NCI-H1048 (cell line): Measurements from ENCODE around the gene SMIM11.
"Not testable (repeated sequence)": the region's sequence is repeated elsewhere in the genome, so short reads cannot be mapped to it uniquely, and the experiment has no call there.

Experiments
- DNase-seq: peaks from one replicate; lab custom pipeline; 2025; lab: John Stamatoyannopoulos, UW

Gene SMIM11

DNA sequence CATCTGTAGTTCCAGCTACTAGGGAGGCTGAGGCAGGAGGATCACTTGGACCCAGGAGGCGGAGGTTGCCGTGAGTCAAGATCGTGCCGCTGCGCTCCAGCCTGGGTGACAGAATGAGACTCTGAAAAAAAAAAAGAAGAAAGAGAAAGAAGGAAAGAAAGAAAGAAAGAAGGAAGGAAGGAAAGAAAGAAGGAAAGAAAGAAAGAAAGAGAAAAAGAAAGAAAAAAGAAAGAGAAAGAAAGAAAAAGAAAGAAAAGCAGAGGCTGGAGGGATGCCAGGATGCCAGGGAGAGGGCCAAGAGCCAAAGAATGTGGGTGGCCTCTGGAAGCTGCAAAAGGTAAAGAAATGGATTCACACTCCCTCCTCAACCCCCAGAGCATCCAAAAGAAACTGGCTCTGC is 19.7 kb upstream of the SMIM11 start:
- DNase-seq: no peak

GRCh38 chr21:34357889-34358288 is 17.4 kb upstream of the SMIM11 start:
- DNase-seq: no peak

GRCh38 chr21:34358866-34359265 is 16.4 kb upstream of the SMIM11 start:
- DNase-seq: no peak

DNA sequence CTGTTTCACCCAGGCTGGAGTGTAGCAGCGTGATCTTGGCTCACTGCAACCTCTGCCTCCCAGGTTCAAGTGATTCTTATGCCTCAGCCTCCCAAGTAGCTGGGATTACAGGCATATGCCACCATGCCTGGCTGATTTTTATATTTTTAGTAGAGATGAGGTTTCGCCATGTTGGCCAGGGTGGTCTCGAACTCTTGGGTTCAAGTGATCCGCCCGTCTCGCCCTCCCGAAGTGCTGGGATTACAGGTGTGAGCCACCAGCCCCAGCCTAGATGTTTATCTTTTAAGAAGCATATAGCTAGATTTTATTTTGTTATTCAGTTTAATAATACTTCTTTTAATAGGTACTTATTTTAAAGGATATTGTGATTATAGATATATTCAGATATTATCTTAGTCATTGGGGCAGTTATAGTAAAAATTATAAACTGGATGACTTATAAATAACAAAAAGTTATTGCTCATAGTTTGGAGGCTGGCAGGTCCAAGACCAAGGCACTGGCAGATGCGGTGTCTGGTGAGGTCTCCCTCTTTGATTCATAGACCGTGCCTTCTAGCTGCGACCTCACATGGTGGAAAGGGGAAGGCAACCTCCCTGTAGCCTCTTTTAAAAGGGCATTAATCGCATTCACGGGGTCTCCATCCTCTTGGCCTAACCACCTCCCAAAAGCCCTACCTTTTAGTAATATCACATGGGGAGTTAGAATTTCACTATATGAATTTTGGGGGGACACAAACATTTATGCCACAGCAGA is 14.6 kb upstream of the SMIM11 start:
- DNase-seq: no peak

- no peak for DNase-seq
These were observed 13.2 kb upstream of the SMIM11 start for GRCh38 chr21:34362136-34362444.

DNA sequence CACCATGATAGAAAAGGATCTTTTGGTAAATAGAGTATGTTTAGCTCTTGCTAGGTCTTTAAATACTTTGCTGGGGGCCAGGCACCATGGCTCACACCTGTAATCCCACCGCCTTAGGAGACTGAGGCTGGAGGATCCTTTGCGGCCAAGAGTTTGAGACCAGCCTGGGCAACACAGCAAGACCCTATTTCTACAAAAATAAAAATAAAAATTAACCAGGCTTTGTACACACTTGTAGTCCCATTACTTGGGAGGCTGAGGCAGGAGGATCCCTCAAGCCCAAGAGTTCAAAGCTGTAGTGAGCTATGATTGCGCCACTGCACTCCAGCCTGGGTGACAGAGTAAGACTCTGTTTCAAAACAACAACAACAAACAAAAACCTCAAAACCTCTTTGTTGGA is 12.6 kb upstream of the SMIM11 start:
- DNase-seq: no peak

DNA sequence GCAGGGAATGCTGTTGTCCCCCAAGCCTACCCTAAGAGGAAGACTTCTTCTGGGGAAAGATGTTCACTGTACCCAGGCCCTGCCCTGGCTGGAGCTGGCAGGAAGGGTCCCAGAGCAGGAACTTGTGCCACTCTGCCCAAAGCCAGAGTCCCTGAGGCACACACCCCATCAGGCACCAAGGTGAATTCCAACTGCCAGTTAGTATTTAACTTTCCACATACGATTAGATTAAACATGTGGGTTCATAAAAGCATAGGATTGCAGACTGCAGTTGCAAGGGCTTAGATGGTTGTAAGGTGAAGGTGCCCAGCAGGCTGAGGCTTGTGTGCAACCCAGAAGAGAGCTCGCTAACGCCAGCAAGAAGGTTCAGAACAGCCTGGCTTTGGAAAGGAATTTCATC is 11.6 kb upstream of the SMIM11 start, which contains the start of gene KCNE2:
Gene KCNE2, plus strand, starts transcription at position 274 of the 400 bp plus-strand sequence. CDS start 6,473 bp downstream, outside the sequence.
- DNase-seq: no peak

DNA sequence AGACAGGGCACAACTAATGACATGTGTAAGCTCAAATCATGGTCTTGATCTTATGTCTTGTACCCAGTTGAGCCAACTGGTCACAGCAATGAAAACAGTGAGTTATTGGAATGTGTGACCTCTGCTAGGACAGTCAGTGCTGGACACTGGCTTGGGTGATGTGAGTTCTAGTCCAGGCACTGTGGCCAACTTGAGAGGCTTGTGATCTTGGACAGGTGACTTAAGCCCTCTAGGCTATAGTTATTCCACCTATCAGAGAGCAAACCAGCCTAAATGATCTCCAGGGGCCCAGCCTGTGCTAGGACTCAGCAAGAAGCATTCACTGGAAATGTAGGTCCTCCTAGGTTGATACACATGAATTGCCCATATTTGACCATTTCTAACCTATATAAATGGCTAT is 10.4 kb upstream of the SMIM11 start:
- DNase-seq: no peak

DNA sequence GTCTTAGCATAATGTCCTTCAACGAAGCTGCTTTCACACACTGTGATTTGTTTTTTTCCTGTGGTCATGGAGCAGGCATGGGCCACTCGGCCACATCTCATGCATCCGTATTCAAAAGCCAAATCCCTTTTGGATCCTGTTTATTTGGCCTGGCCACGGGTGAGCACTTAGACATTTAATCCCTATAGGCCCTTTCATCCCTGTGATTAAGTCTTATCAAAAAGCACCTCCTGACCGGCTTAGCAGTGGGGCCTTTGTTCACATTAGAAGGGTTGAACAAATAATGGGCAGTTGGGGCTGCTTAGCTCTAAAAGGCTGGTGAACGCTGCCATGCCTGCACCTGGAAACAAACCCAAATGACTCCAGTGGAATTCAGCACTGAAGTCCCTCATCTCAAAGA is 9.5 kb upstream of the SMIM11 start:
- DNase-seq: no peak

GRCh38 chr21:34367320-34367935 is 7.9 kb upstream of the SMIM11 start:
- DNase-seq: no peak

- no peak for DNase-seq
These were observed 5.6 kb upstream of the SMIM11 start for GRCh38 chr21:34369741-34370140.

GRCh38 chr21:34372321-34372720 is 3.0 kb upstream of the SMIM11 start:
- no peak for DNase-seq

- DNase-seq: not testable (repeated sequence)
These were observed 845 bp upstream of the SMIM11 start for GRCh38 chr21:34374462-34374861.

DNA sequence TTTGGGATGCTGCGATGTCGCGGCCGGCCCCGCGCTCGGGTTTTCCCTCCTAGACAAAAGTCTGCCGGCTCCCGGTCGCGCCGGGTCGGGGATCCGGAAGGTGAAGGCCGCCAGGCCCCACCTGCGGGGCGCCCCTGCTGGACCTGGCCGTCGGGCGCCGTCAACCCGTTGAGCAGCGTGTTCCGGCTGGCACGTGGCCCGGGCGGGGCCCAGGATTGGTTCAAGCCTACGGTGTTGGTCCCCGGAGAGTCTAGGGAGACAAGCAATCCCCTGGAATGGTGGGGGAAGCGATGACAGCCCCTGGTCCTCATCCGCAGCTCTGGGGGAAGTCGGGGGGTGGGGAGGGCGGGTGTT is 289 bp downstream of the SMIM11 start:
- not testable (repeated sequence) for DNase-seq

DNA sequence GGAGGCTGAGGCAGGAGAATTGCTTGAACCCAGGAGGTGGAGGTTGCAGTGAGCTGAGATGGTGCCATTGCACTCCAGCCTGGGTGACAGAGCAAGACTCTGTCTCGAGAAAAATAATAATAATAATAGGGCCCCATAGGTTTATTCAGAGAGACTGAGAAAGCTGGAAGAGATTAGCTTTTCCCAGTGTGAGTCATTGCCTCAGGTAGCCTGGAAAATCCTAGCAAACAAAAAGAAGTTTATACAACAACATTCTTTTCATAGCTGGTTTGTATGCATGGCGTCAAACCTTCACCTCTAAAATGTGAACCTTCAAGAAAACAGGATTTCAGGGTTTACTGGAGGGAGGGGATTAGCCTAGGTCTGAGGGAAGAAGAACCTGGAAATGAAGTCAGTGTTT is 7.8 kb downstream of the SMIM11 start:
- not testable (repeated sequence) for DNase-seq

DNA sequence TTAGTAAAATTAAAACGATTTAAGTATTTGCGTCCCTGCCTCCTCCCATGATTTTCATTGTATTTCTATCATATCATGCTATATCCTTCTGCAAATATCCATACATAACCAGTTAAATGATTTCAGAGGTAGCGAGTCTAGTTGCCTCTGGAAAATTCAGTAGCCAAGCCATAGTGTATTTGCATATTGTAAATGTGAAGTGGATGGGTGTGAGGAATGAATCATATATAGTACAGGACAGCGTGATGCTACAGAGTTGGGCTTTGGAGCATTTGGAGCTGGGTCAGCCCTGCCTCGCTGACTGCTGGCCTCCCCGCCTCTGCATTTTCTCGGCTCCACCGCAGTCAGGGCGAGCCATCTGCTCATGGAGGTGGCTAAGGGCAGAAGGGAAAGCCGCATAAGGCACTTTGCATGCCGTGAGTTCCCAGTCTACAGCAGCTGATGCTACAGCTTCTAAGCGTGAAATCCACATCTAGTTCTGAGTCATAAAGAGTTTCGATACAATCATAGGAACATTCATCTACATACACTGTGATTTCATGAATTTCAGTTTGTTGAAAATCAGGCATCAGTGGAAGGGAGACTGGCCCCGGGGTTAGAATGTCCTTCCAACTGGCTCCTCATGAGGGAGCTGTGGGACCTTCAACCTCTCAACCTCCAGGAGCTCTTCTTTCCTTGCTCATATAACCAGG is 8.6 kb downstream of the SMIM11 start:
- not testable (repeated sequence) for DNase-seq

- not testable (repeated sequence) for DNase-seq
These were observed 25.2 kb downstream of the SMIM11 start for GRCh38 chr21:34400522-34400921.

DNA sequence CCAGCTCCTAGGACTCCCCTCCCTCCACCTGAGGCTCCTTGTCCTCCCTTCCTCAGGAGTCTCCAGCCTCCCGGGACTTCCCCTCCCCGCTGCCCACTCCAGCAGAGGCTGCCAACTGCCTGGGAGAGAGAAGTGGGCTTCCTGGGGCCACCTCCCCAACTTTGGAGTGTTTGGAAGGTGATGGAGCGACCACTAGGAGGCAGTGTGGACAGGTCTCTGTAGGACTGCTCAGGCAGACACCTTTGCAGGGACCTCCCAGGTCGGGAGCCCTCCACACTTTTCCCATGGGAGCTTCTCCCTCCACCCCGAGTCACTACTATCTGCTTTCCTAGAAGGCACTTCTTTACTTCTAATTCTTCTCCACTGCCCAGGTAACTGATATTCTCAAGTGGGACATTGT is 29.4 kb downstream of the SMIM11 start:
- not testable (repeated sequence) for DNase-seq

DNA sequence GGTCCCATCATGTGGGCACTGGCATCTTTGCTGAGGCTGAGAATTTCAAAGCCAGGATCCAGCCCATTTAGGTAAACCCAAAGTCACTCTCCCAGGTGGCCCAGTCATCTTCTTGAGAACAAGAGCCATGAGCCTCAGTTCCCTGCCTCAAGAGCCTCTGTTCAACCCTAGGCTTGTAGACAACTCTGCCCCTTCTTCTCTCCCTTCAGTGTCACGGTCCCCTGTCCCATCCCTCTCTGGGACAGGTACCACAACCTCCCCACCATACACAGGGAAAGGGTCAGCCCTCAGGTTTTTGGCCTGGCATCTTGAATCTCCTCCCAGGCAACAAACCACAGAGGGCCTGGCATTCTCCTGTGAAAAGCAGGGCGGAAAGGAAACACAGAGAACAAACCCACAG is 30.4 kb downstream of the SMIM11 start:
- DNase-seq: not testable (repeated sequence)

GRCh38 chr21:34406102-34406501 is 30.8 kb downstream of the SMIM11 start:
- not testable (repeated sequence) for DNase-seq

- not testable (repeated sequence) for DNase-seq
These were observed 31.4 kb downstream of the SMIM11 start for GRCh38 chr21:34406676-34407075.

GRCh38 chr21:34407294-34407693 is 32.0 kb downstream of the SMIM11 start:
- DNase-seq: not testable (repeated sequence)

GRCh38 chr21:34417448-34418077 is 42.3 kb downstream of the SMIM11 start:
- DNase-seq: not testable (repeated sequence)
